Vagina (tissue), 2 donors: ENCODE data around the gene GRIK4. TPM values are rescaled to one million over a fixed set of nuclear protein-coding genes. Genes with fewer than 3 reads are reported as not detected.

ENCODE experiments used
- DNase-seq, 2 donors: peaks; one replicate each; pipeline ENCODE4 v3.0.0-alpha.2; 2017; ENCODE audit errors: extremely low spot score in 2 of 2
- H3K27ac ChIP-seq: fragments of 200-600 bp; sonication (generic); one replicate; pipeline ENCODE4 v1.5.1; 2019
- H3K27me3 ChIP-seq: fragments of 200-600 bp; sonication (generic); one replicate; pipeline ENCODE4 v1.5.1; 2019
- H3K36me3 ChIP-seq, 2 donors: fragments of 200-600 bp; sonication (generic); one replicate each; pipeline ENCODE4 v1.5.1; 2017 to 2019
- H3K4me1 ChIP-seq: fragments of 200-600 bp; sonication (generic); one replicate; pipeline ENCODE4 v1.5.1; 2019
- H3K4me3 ChIP-seq, 2 donors: fragments of 200-600 bp; sonication (generic); 1 replicate in 1 of 2; 2 replicates in 1 of 2; pipeline ENCODE4 v1.5.1; 2016 to 2019
- H3K9me3 ChIP-seq: fragments of 200-600 bp; sonication (generic); one replicate; pipeline ENCODE4 v1.5.1; 2019
- CTCF ChIP-seq, 3 experiments: fragments of 450-650 bp in 2 of 3; fragments of 200-600 bp in 1 of 3; sonication (generic) in 1 of 3; IDR thresholded peaks; one replicate each; pipeline ENCODE4 v1.5.1; 2017 to 2019; ENCODE audit warnings: antibody characterized with exemption in 3 of 3, mild to moderate bottlenecking in 2 of 3, moderate library complexity in 2 of 3
- POLR2A ChIP-seq, 2 donors: fragments of 450-650 bp; IDR thresholded peaks; one replicate each; pipeline ENCODE4 v1.6.1; 2017; ENCODE audit warnings: antibody characterized with exemption in 2 of 2, mild to moderate bottlenecking in 2 of 2, moderate library complexity in 2 of 2
- POLR2AphosphoS5 ChIP-seq, 2 donors: sonication (generic); formaldehyde crosslinking; IDR thresholded peaks; one replicate each; pipeline ENCODE4 v1.9.0; 2017; ENCODE audit warnings: antibody characterized with exemption in 2 of 2, mild to moderate bottlenecking in 2 of 2, low read depth in 1 of 2; ENCODE audit not compliant: insufficient read depth in 1 of 2
- intact Hi-C: fragments of 100-400 bp; cut with DNase I; formaldehyde crosslinking; loops from one replicate; pipeline ENCODE4 v1.15.1; 2023
- total RNA-seq: library from RNA; depleted of rRNA; stranded (reverse); fragments of >200 nt; gene quantifications from one replicate; pipeline ENCODE4 v1.2.3, GENCODE V29; 2016

GRIK4 gene
- total RNA-seq, 1 donor from 2014 or later: 0.25 TPM

GRCh38 chr11:120606211-120607010 lies 94.9 kb downstream of the GRIK4 start:
- no peak overlapping the region for H3K27ac ChIP-seq
- intact Hi-C loops: no loop called here
- H3K4me3 ChIP-seq: no peak overlapping the region
- H3K27me3 ChIP-seq: no peaks in the 10 kb centered on the region
- DNase-seq: no peak
- peaks cover 15% of the 10 kb centered on the region for H3K4me1 ChIP-seq
- TF ChIP-seq POLR2A (IDR thresholded peaks at IDR 0.05) (no peak), POLR2AphosphoS5 (IDR thresholded peaks at IDR 0.05; ENCODE audit: insufficient read depth in 1 of 2, low read depth in 1 of 2) (no peak), CTCF (IDR thresholded peaks at IDR 0.05) (no peak)
- H3K9me3 ChIP-seq: no peaks in the 10 kb centered on the region
- no peaks in the 10 kb centered on the region for H3K36me3 ChIP-seq

- no peak overlapping the region for H3K4me3 ChIP-seq
- no peaks in the 10 kb centered on the region for H3K27me3 ChIP-seq
- no peak for DNase-seq
- TF ChIP-seq CTCF (IDR thresholded peaks at IDR 0.05) (no peak), POLR2A (IDR thresholded peaks at IDR 0.05) (no peak), POLR2AphosphoS5 (IDR thresholded peaks at IDR 0.05; ENCODE audit: insufficient read depth in 1 of 2, low read depth in 1 of 2) (no peak)
- no peaks in the 10 kb centered on the region for H3K36me3 ChIP-seq
- no peaks in the 10 kb centered on the region for H3K9me3 ChIP-seq
- peaks cover 15% of the 10 kb centered on the region for H3K4me1 ChIP-seq
- H3K27ac ChIP-seq: no peak overlapping the region
- intact Hi-C loops: no loop called here
Observed at GRCh38 chr11:120608061-120608460, 96.5 kb downstream of the GRIK4 start.

- H3K36me3 ChIP-seq: no peaks in the 10 kb centered on the region
- DNase-seq: no peak
- H3K9me3 ChIP-seq: no peaks in the 10 kb centered on the region
- H3K27me3 ChIP-seq: no peaks in the 10 kb centered on the region
- H3K4me3 ChIP-seq: no peak overlapping the region
- intact Hi-C loops: no loop called here
- H3K4me1 ChIP-seq: peaks cover 15% of the 10 kb centered on the region
- no peak for TF ChIP-seq POLR2A (IDR thresholded peaks at IDR 0.05)
- peak in 1 of 2 donors; percentile 30 for TF ChIP-seq POLR2AphosphoS5 (IDR thresholded peaks at IDR 0.05; ENCODE audit: insufficient read depth in 1 of 2, low read depth in 1 of 2)
- no peak overlapping the region for H3K27ac ChIP-seq
Observed at GRCh38 chr11:120608760-120609211, 97.2 kb downstream of the GRIK4 start.

- Histone ChIP-seq H3K4me1 (peaks cover 15% of the 10 kb centered on the region), H3K27ac (no peak overlapping the region), H3K9me3 (no peaks in the 10 kb centered on the region), H3K27me3 (no peaks in the 10 kb centered on the region), H3K36me3 (no peaks in the 10 kb centered on the region), H3K4me3 (no peak overlapping the region)
- intact Hi-C loops: no loop called here
- TF ChIP-seq POLR2A (IDR thresholded peaks at IDR 0.05) (no peak), CTCF (IDR thresholded peaks at IDR 0.05) (no peak), POLR2AphosphoS5 (IDR thresholded peaks at IDR 0.05; ENCODE audit: insufficient read depth in 1 of 2, low read depth in 1 of 2) (no peak)
- no peak for DNase-seq
Observed at GRCh38 chr11:120610111-120610510, 98.6 kb downstream of the GRIK4 start.

- no peak for TF ChIP-seq POLR2AphosphoS5 (IDR thresholded peaks at IDR 0.05; ENCODE audit: insufficient read depth in 1 of 2, low read depth in 1 of 2)
- TF ChIP-seq POLR2A (IDR thresholded peaks at IDR 0.05): no peak
- no peak for TF ChIP-seq CTCF (IDR thresholded peaks at IDR 0.05)
- Histone ChIP-seq H3K27ac (no peak overlapping the region), H3K4me1 (peaks cover 15% of the 10 kb centered on the region), H3K4me3 (no peak overlapping the region), H3K36me3 (no peaks in the 10 kb centered on the region), H3K9me3 (no peaks in the 10 kb centered on the region), H3K27me3 (no peaks in the 10 kb centered on the region)
- DNase-seq: no peak
- intact Hi-C loops: no loop called here
Observed at GRCh38 chr11:120611581-120611980, 100.0 kb downstream of the GRIK4 start.
